SU-DHL-6 (cell line): Measurements from ENCODE around the gene NATD1.

Source experiments
- H2AFZ ChIP-seq: fragments of 200-600 bp; sonication (generic); 2 replicates; pipeline ENCODE4 v1.6.1; 2014; ENCODE audit warnings: low read depth, mild to moderate bottlenecking, moderate library complexity, mixed read lengths, antibody characterized with exemption, low read length; ENCODE audit not compliant: severe bottlenecking
- H3F3A ChIP-seq: fragments of 200-600 bp; shearing (Covaris generic); 2 replicates; pipeline ENCODE4 v1.6.0; 2016; ENCODE audit warnings: antibody characterized with exemption, mild to moderate bottlenecking; ENCODE audit not compliant: insufficient read depth
- H3K27ac ChIP-seq: fragments of 200-600 bp; sonication (generic); 2 replicates; pipeline ENCODE4 v1.5.1; 2016; ENCODE audit warnings: low read depth, mild to moderate bottlenecking, low read length, moderate library complexity, mixed read lengths
- H3K27me3 ChIP-seq: fragments of 200-600 bp; sonication (generic), shearing (Covaris generic); 2 replicates; pipeline ENCODE4 v1.6.0; 2014; ENCODE audit warnings: mild to moderate bottlenecking, low read length
- H3K36me3 ChIP-seq: fragments of 200-600 bp; sonication (generic); 2 replicates; pipeline ENCODE4 v1.6.1; 2014; ENCODE audit warnings: mild to moderate bottlenecking, low read length, mixed read lengths
- H3K4me2 ChIP-seq: fragments of 300-600, 200-600 bp; shearing (Covaris generic), sonication (generic); 2 replicates; pipeline ENCODE4 v1.6.0; 2014; ENCODE audit warnings: low read length, low read depth, mild to moderate bottlenecking; ENCODE audit not compliant: poor library complexity, severe bottlenecking
- H3K4me3 ChIP-seq: fragments of 200-600 bp; sonication (generic); 2 replicates; pipeline ENCODE4 v1.5.1; 2014; ENCODE audit warnings: antibody characterized with exemption, low read length, mild to moderate bottlenecking, mixed read lengths; ENCODE audit not compliant: insufficient read depth, poor library complexity, severe bottlenecking
- H3K79me2 ChIP-seq: fragments of 200-600 bp; sonication (generic); 2 replicates; pipeline ENCODE4 v1.6.1; 2014; ENCODE audit warnings: mild to moderate bottlenecking, low read length, moderate library complexity; ENCODE audit not compliant: insufficient read depth
- H3K9ac ChIP-seq: fragments of 200-600 bp; sonication (generic); 2 replicates; pipeline ENCODE4 v1.7.0; 2014; ENCODE audit warnings: mild to moderate bottlenecking, low read length
- H3K9me2 ChIP-seq: fragments of 200-600 bp; sonication (generic); replicated peaks from 2 replicates; pipeline ENCODE4 v1.6.1; 2014; ENCODE audit warnings: low read length; ENCODE audit not compliant: insufficient read depth
- H3K9me3 ChIP-seq: fragments of 200-600 bp; sonication (generic); 2 replicates; pipeline ENCODE4 v1.6.1; 2014; ENCODE audit warnings: low read length, mixed read lengths; ENCODE audit not compliant: insufficient read depth
- H4K20me1 ChIP-seq: fragments of 200-600 bp; sonication (generic); 2 replicates; pipeline ENCODE4 v1.6.1; 2014; ENCODE audit warnings: low read depth, mild to moderate bottlenecking, antibody characterized with exemption, low read length, moderate library complexity, mixed read lengths
- EZH2phosphoT487 ChIP-seq: fragments of 200-600 bp; sonication (generic), shearing (Covaris generic); conservative IDR thresholded peaks from 2 replicates; pipeline ENCODE4 v1.6.1; 2018; ENCODE audit warnings: mild to moderate bottlenecking, antibody characterized with exemption, low read length, moderate library complexity, mixed read lengths
- TF ChIP-seq, protein P1 (sequence below): fragments of 200-600 bp; sonication (generic); IDR thresholded peaks from one replicate; pipeline ENCODE4 v1.5.1; 2017; ENCODE audit warnings: antibody characterized with exemption, mild to moderate bottlenecking, low read length, moderate library complexity; ENCODE audit not compliant: insufficient read depth, poor library complexity, severe bottlenecking

NATD1 gene, protein sequence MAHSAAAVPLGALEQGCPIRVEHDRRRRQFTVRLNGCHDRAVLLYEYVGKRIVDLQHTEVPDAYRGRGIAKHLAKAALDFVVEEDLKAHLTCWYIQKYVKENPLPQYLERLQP

DNA sequence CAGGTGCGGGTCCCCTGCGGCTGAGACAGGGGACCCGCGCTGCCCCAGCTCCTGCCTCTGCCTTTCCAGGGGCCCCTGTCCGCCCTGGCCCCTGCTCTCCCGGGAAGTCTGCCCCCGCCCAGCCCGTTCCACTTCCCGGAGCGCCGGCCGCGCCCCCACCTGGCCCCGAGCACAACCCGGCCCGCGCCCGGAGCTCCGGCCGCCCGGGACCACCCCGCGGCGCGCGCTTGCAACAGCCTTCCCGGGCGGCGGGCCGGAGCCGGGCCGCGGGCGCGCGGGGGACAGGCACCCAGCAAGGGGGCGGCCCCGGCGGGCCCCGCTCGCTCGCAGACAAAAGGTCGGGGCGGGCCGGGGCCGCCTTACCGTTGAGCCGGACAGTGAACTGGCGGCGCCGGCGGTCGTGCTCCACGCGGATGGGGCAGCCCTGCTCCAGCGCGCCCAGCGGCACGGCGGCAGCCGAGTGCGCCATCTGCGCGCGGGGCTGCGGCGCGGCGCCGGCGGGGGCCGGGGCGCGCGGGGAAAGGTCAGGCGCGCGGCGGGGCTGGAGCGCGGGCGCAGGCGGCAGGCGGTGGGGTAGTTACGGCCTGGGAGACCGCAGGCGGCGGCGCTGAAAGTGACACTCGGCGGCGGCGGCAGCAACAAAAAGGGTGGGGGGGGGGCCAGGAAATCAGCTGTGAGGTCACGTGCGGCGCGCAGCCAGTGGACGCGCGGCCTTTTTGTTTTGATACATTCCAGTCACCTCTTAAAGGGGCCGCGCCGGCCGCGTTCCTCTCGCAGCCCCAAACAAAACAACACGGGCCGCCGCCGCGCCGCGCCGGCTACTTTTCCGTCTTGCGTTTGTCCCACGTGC lies at the start of gene NATD1:
TSS of gene NATD1 (minus strand) at position 615 of the 850 bp plus-strand sequence. CDS start at position 469, 146 bp downstream.
- no peak within 1 kb of the TSS for H3K27ac ChIP-seq
- H3K4me3 ChIP-seq: peak within 1 kb of the TSS; percentile 49
- no peaks in the 10 kb centered on the region for H3K9me2 ChIP-seq
- H2AFZ ChIP-seq: peak within 1 kb of the TSS; percentile 70
- no peaks in the 10 kb centered on the region for H4K20me1 ChIP-seq
- no peaks in the 10 kb centered on the region for H3K27me3 ChIP-seq
- H3K9ac ChIP-seq: peak within 1 kb of the TSS; percentile 32
- H3K4me2 ChIP-seq: peak within 1 kb of the TSS; percentile 71
- no peaks in the 10 kb centered on the region for H3K9me3 ChIP-seq
- no peaks in the 10 kb centered on the region for H3K36me3 ChIP-seq
- no peaks in the 10 kb centered on the region for H3F3A ChIP-seq
- TF ChIP-seq EZH2phosphoT487: no peak
- H3K79me2 ChIP-seq: no peaks in the 10 kb centered on the region

DNA sequence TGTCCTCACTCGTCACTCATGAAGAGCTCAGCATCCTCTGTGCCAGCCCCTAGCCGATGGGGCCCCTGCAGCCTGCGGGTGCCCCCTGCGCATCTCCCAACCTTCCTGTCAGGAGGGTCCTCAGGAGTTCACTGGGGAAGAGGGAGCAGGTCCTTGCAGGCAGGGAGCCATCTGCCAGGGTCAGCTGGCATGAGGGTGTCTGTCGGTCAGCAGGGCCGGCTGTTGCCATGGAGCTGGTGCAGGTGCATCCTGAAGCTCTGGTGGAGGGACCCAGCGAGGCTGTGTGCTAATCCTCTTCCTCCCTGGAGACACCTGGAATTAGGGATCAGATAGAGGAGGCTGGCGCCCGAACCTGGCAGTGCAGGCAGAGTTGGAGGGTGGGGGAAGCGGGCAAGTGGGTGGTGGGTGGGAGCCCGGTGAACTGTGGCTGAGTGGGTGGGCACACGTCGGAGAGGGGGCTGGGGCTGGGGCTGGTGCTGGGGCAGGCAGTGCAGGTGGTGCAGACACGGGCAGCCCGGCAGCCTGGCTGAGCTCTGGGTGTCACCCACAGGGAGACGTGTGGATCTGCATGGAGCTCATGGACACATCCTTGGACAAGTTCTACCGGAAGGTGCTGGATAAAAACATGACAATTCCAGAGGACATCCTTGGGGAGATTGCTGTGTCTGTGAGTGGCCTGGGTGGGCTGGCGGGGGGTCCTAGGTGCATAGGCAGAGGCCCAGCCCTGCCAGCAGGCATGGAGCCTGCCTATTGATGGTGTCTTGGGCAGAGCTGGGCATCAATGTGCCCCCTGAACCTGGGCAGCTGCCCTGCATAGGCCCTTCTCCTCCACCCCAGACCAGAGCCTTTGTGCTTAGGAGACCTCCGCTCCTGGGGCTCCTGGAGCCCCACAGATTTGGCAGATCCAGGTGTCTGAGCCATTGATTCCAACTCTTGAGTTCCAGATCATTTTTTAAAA lies 48.7 kb upstream of the NATD1 start:
- no peaks in the 10 kb centered on the region for H3K27me3 ChIP-seq
- no peak overlapping the region for H3K9ac ChIP-seq
- TF ChIP-seq, protein P1, sequence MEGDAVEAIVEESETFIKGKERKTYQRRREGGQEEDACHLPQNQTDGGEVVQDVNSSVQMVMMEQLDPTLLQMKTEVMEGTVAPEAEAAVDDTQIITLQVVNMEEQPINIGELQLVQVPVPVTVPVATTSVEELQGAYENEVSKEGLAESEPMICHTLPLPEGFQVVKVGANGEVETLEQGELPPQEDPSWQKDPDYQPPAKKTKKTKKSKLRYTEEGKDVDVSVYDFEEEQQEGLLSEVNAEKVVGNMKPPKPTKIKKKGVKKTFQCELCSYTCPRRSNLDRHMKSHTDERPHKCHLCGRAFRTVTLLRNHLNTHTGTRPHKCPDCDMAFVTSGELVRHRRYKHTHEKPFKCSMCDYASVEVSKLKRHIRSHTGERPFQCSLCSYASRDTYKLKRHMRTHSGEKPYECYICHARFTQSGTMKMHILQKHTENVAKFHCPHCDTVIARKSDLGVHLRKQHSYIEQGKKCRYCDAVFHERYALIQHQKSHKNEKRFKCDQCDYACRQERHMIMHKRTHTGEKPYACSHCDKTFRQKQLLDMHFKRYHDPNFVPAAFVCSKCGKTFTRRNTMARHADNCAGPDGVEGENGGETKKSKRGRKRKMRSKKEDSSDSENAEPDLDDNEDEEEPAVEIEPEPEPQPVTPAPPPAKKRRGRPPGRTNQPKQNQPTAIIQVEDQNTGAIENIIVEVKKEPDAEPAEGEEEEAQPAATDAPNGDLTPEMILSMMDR: no peak
- no peak for TF ChIP-seq EZH2phosphoT487
- H3K4me3 ChIP-seq: no peak overlapping the region
- H2AFZ ChIP-seq: no peak overlapping the region
- H3K27ac ChIP-seq: no peak overlapping the region
- no peaks in the 10 kb centered on the region for H3K9me3 ChIP-seq
- no peak overlapping the region for H3K4me2 ChIP-seq
- no peaks in the 10 kb centered on the region for H3K79me2 ChIP-seq
- H3K36me3 ChIP-seq: no peaks in the 10 kb centered on the region
- no peaks in the 10 kb centered on the region for H3K9me2 ChIP-seq
- H3F3A ChIP-seq: no peaks in the 10 kb centered on the region
- no peaks in the 10 kb centered on the region for H4K20me1 ChIP-seq

DNA sequence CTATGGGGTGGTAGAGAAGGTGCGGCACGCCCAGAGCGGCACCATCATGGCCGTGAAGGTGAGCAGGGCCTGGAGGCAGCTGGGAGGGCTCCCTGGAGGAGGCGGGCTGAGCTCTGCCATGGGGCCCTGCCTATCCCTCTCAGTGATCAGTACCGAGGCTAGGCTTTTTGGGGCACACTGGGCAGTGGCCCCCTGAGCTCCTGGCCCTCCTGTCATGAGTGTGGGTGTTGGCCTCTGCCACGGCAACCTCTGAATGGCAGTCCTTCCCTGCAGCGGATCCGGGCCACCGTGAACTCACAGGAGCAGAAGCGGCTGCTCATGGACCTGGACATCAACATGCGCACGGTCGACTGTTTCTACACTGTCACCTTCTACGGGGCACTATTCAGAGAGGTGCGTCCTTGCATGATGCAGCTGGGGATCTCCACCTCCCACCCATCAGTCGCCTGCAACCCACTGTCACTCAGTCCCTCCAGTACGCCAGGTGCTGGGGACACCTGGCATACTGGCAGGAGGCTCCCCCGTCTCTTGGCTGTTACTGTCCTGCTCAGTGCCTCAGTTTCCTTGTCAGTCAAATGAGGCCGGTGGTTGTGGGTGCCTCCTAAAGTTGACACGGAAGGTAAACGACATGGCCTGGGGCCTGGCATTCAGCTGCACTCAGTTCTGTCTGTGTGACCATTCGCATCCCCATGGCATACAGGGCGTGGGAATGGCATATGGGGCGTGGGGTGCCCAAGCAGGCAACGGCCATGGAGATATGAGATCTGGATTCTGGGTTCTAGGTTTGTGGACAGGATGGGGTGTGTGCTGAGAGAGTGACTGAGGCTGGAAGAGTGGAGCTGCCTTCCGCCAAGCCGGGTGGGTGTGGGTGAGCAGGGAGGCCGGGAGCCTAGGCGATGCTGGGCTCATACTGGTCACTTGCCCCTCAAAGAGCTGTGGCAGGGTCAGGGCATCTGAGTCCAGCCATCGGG lies 47.7 kb upstream of the NATD1 start:
- no peak for TF ChIP-seq EZH2phosphoT487
- TF ChIP-seq, protein P1: no peak
- Histone ChIP-seq H3K4me3 (no peak overlapping the region), H3K9me3 (no peaks in the 10 kb centered on the region), H2AFZ (no peak overlapping the region), H4K20me1 (no peaks in the 10 kb centered on the region), H3K27me3 (no peaks in the 10 kb centered on the region), H3K27ac (no peak overlapping the region), H3F3A (no peaks in the 10 kb centered on the region), H3K9ac (no peak overlapping the region), H3K9me2 (no peaks in the 10 kb centered on the region), H3K36me3 (no peaks in the 10 kb centered on the region), H3K4me2 (no peak overlapping the region), H3K79me2 (peaks cover 5% of the 10 kb centered on the region; the same call in 1 of the 2 replicates)
